SK-N-SH treated with all-trans-retinoic acid at 6 μM for 48 hours (cell line): ENCODE measurements around the gene SLC12A2.

Experiments
- ATAC-seq: fragments of 200-7000 bp; cut with Tn5 transposase; 3 replicates; pipeline ENCODE4 v1.9.1; 2020; ENCODE audit warnings: mild to moderate bottlenecking, moderate library complexity
- ARNTL ChIP-seq: fragments of 450-650 bp; formaldehyde crosslinking; IDR thresholded peaks from 2 replicates; pipeline ENCODE4 v1.5.0; 2020; ENCODE audit warnings: low read depth, mild to moderate bottlenecking, moderate library complexity, borderline replicate concordance
- BACH2 ChIP-seq: fragments of 250-450 bp; sonication (Bioruptor Pico); IDR thresholded peaks from 2 replicates; pipeline ENCODE4 v1.9.0; 2021; ENCODE audit warnings: mild to moderate bottlenecking, borderline replicate concordance
- CSDC2 ChIP-seq: fragments of 250-450 bp; sonication (Bioruptor Pico); IDR thresholded peaks from 2 replicates; pipeline ENCODE4 v1.5.0; 2020; ENCODE audit warnings: mild to moderate bottlenecking, moderate library complexity
- ESRRG ChIP-seq: fragments of 250-450 bp; sonication (Bioruptor Pico); IDR thresholded peaks from 2 replicates; pipeline ENCODE4 v1.6.1; 2021; ENCODE audit warnings: mild to moderate bottlenecking
- GLIS3 ChIP-seq: fragments of 250-450 bp; sonication (Bioruptor Pico); IDR thresholded peaks from 2 replicates; pipeline ENCODE4 v1.5.0; 2020; ENCODE audit warnings: mild to moderate bottlenecking, moderate library complexity
- ISL1 ChIP-seq: fragments of 250-450 bp; sonication (Bioruptor Pico); IDR thresholded peaks from 2 replicates; pipeline ENCODE4 v2.1.2; 2022; ENCODE audit warnings: mild to moderate bottlenecking, moderate library complexity
- OSR1 ChIP-seq: fragments of 250-450 bp; sonication (Bioruptor Pico); IDR thresholded peaks from 2 replicates; pipeline ENCODE4 v1.8.0; 2022; ENCODE audit warnings: moderate library complexity, mild to moderate bottlenecking, inconsistent platforms
- PPARA ChIP-seq: fragments of 250-450 bp; sonication (Bioruptor Pico); IDR thresholded peaks from 2 replicates; pipeline ENCODE4 v1.5.0; 2020; ENCODE audit warnings: mild to moderate bottlenecking, borderline replicate concordance
- RARB ChIP-seq: fragments of 250-450 bp; sonication (Bioruptor Pico); IDR thresholded peaks from 2 replicates; pipeline ENCODE4 v1.8.0; 2021; ENCODE audit warnings: mild to moderate bottlenecking, moderate library complexity
- SNAI2 ChIP-seq: fragments of 250-450 bp; sonication (Bioruptor Pico); IDR thresholded peaks from 2 replicates; pipeline ENCODE4 v1.5.0; 2020; ENCODE audit warnings: mild to moderate bottlenecking, moderate library complexity
- TCF4 ChIP-seq: fragments of 250-450 bp; sonication (Bioruptor Pico); IDR thresholded peaks from 2 replicates; pipeline ENCODE4 v1.8.0; 2021; ENCODE audit warnings: mild to moderate bottlenecking, moderate library complexity, borderline replicate concordance
- TOX ChIP-seq: fragments of 250-450 bp; sonication (Bioruptor Pico); IDR thresholded peaks from 2 replicates; pipeline ENCODE4 v1.8.0; 2021; ENCODE audit warnings: mild to moderate bottlenecking, moderate library complexity, borderline replicate concordance
- ZFP30 ChIP-seq: fragments of 450-650 bp; formaldehyde crosslinking; IDR thresholded peaks from 2 replicates; pipeline ENCODE4 v1.5.0; 2022; ENCODE audit warnings: mild to moderate bottlenecking, moderate library complexity
- ZNF565 ChIP-seq: fragments of 450-650 bp; formaldehyde crosslinking; conservative IDR thresholded peaks from 2 replicates; pipeline ENCODE4 v1.5.0; 2020; ENCODE audit warnings: low read depth, mild to moderate bottlenecking, moderate library complexity
- ZNF70 ChIP-seq: fragments of 450-650 bp; formaldehyde crosslinking; IDR thresholded peaks from 2 replicates; pipeline ENCODE4 v1.5.0; 2020; ENCODE audit warnings: mild to moderate bottlenecking, moderate library complexity
- ZNF8 ChIP-seq: fragments of 450-650 bp; formaldehyde crosslinking; IDR thresholded peaks from 2 replicates; pipeline ENCODE4 v1.5.0; 2020; ENCODE audit warnings: mild to moderate bottlenecking, moderate library complexity
- TF ChIP-seq, protein P1 (sequence below): fragments of 250-450 bp; sonication (Bioruptor Pico); IDR thresholded peaks from 2 replicates; pipeline ENCODE4 v1.8.0; 2020; ENCODE audit warnings: mild to moderate bottlenecking, moderate library complexity, borderline replicate concordance
- TF ChIP-seq, protein P2 (sequence below): fragments of 250-450 bp; sonication (Bioruptor Pico); IDR thresholded peaks from 2 replicates; pipeline ENCODE4 v1.5.0; 2020; ENCODE audit warnings: mild to moderate bottlenecking, moderate library complexity
- TF ChIP-seq, protein P3 (sequence below): fragments of 250-450 bp; sonication (Bioruptor Pico); IDR thresholded peaks from 2 replicates; pipeline ENCODE4 v1.5.1; 2021; ENCODE audit warnings: mild to moderate bottlenecking, moderate library complexity
- TF ChIP-seq, protein P4 (sequence below): fragments of 250-450 bp; sonication (Bioruptor Pico); IDR thresholded peaks from 2 replicates; pipeline ENCODE4 v1.5.1; 2020; ENCODE audit warnings: low read depth, mild to moderate bottlenecking, moderate library complexity
- TF ChIP-seq, protein P5 (sequence below): fragments of 250-450 bp; sonication (Bioruptor Pico); IDR thresholded peaks from 2 replicates; pipeline ENCODE4 v1.8.0; 2021; ENCODE audit warnings: low read depth, mild to moderate bottlenecking, moderate library complexity, borderline replicate concordance

SLC12A2 gene

DNA sequence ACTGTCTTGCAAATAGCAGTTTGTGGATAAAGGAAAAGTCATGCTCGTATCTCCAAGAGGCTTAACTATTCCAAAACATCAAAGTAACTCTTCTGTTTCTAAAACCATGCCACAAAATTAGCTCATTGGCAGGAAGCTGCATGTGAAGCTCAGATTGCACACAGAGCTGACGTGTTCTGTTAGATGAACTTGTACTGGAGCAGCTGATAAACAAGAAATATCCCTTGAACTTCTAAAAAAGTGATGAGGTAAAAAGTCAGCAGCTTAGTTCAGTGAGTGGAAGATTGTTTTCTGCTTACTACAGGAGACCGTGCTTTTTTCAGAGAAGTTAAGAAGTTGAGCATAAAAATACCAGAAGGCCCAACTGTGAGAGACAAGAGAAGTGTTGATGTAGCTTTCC, 113.2 kb downstream of the SLC12A2 start (continued):
- TF ChIP-seq, protein P1, sequence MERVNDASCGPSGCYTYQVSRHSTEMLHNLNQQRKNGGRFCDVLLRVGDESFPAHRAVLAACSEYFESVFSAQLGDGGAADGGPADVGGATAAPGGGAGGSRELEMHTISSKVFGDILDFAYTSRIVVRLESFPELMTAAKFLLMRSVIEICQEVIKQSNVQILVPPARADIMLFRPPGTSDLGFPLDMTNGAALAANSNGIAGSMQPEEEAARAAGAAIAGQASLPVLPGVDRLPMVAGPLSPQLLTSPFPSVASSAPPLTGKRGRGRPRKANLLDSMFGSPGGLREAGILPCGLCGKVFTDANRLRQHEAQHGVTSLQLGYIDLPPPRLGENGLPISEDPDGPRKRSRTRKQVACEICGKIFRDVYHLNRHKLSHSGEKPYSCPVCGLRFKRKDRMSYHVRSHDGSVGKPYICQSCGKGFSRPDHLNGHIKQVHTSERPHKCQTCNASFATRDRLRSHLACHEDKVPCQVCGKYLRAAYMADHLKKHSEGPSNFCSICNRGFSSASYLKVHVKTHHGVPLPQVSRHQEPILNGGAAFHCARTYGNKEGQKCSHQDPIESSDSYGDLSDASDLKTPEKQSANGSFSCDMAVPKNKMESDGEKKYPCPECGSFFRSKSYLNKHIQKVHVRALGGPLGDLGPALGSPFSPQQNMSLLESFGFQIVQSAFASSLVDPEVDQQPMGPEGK (CRISPR knock-in tag) = no peak
- TF ChIP-seq ISL1 (no peak), ZNF8 (CRISPR knock-in tag) (no peak), ARNTL (CRISPR knock-in tag) (no peak), GLIS3 (no peak), ZFP30 (CRISPR knock-in tag) (no peak), PPARA (CRISPR knock-in tag) (no peak)
- TF ChIP-seq, protein P2, sequence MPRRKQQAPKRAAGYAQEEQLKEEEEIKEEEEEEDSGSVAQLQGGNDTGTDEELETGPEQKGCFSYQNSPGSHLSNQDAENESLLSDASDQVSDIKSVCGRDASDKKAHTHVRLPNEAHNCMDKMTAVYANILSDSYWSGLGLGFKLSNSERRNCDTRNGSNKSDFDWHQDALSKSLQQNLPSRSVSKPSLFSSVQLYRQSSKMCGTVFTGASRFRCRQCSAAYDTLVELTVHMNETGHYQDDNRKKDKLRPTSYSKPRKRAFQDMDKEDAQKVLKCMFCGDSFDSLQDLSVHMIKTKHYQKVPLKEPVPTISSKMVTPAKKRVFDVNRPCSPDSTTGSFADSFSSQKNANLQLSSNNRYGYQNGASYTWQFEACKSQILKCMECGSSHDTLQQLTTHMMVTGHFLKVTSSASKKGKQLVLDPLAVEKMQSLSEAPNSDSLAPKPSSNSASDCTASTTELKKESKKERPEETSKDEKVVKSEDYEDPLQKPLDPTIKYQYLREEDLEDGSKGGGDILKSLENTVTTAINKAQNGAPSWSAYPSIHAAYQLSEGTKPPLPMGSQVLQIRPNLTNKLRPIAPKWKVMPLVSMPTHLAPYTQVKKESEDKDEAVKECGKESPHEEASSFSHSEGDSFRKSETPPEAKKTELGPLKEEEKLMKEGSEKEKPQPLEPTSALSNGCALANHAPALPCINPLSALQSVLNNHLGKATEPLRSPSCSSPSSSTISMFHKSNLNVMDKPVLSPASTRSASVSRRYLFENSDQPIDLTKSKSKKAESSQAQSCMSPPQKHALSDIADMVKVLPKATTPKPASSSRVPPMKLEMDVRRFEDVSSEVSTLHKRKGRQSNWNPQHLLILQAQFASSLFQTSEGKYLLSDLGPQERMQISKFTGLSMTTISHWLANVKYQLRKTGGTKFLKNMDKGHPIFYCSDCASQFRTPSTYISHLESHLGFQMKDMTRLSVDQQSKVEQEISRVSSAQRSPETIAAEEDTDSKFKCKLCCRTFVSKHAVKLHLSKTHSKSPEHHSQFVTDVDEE (CRISPR knock-in tag) = no peak

DNA sequence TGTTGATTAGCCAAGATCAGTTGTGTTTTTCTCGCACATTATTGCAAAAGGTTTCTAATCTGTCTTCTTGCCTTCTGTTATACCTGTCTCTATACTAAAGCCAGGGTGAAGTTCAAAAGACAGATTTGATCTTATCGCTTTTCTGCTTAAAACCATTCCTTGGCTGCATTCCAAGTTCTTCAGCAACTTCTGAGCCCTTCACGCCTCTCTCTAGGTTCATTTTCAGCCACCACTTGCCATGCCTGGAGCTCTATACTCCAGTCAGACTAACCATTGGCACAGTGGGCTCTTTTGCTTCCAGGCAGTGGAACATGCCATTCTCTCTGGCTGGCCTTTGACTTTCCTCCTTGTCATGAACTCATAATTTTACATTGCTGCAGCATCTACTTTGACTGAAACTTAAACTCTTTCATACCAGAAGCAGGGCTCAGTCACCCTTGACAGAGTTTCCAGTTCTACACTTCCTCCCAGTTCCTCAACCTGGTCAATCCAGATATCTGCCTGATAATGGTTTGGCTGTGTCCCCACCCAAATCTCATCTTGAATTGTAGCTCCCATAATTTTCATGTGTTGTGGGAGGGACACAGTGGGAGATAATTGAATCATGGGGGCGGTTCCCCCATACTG, 114.4 kb downstream of the SLC12A2 start:
- TF ChIP-seq TCF4 (CRISPR knock-in tag) (no peak), ZNF8 (CRISPR knock-in tag) (no peak), ZNF70 (CRISPR knock-in tag) (no peak), ESRRG (no peak), BACH2 (CRISPR knock-in tag) (no peak), ISL1 (no peak), OSR1 (CRISPR knock-in tag) (no peak)
- TF ChIP-seq, protein P2 (CRISPR knock-in tag) = no peak
- ATAC-seq = no peak

DNA sequence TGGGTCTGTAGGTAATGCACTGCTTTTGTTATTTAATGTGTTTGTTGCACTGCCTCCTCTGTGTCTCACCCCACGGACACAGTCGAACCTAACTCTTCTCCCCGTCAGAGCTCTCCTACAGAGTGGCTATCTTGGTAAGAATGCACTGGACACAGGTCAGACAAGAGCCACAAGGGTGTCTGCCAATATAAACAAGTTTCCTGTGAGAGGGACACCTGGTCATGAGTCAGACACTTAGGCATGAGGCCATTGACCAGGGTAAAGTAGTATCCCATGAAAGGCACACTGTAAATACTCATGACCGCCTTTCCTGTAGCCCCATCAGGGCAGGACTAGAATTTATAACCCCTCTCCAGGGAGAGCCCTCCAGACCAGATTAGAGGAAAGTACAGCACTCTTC, 115.5 kb downstream of the SLC12A2 start:
- no peak for ATAC-seq
- no peak for TF ChIP-seq RARB
- no peak for TF ChIP-seq GLIS3
- no peak for TF ChIP-seq TOX
- TF ChIP-seq, protein P3, sequence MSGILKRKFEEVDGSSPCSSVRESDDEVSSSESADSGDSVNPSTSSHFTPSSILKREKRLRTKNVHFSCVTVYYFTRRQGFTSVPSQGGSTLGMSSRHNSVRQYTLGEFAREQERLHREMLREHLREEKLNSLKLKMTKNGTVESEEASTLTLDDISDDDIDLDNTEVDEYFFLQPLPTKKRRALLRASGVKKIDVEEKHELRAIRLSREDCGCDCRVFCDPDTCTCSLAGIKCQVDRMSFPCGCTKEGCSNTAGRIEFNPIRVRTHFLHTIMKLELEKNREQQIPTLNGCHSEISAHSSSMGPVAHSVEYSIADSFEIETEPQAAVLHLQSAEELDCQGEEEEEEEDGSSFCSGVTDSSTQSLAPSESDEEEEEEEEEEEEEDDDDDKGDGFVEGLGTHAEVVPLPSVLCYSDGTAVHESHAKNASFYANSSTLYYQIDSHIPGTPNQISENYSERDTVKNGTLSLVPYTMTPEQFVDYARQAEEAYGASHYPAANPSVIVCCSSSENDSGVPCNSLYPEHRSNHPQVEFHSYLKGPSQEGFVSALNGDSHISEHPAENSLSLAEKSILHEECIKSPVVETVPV (CRISPR knock-in tag) = no peak
- no peak for TF ChIP-seq CSDC2 (CRISPR knock-in tag)
- no peak for TF ChIP-seq ZNF70 (CRISPR knock-in tag)
- TF ChIP-seq ZNF565 = no peak
- TF ChIP-seq ZFP30 (CRISPR knock-in tag) = no peak
- TF ChIP-seq, protein P4, sequence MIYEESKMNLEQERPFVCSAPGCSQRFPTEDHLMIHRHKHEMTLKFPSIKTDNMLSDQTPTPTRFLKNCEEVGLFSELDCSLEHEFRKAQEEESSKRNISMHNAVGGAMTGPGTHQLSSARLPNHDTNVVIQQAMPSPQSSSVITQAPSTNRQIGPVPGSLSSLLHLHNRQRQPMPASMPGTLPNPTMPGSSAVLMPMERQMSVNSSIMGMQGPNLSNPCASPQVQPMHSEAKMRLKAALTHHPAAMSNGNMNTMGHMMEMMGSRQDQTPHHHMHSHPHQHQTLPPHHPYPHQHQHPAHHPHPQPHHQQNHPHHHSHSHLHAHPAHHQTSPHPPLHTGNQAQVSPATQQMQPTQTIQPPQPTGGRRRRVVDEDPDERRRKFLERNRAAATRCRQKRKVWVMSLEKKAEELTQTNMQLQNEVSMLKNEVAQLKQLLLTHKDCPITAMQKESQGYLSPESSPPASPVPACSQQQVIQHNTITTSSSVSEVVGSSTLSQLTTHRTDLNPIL (CRISPR knock-in tag) = no peak
- no peak for TF ChIP-seq ISL1
- no peak for TF ChIP-seq ESRRG
- no peak for TF ChIP-seq OSR1 (CRISPR knock-in tag)
- TF ChIP-seq ZNF8 (CRISPR knock-in tag) = no peak
- no peak for TF ChIP-seq BACH2 (CRISPR knock-in tag)
- TF ChIP-seq SNAI2 = no peak
- TF ChIP-seq, protein P5, sequence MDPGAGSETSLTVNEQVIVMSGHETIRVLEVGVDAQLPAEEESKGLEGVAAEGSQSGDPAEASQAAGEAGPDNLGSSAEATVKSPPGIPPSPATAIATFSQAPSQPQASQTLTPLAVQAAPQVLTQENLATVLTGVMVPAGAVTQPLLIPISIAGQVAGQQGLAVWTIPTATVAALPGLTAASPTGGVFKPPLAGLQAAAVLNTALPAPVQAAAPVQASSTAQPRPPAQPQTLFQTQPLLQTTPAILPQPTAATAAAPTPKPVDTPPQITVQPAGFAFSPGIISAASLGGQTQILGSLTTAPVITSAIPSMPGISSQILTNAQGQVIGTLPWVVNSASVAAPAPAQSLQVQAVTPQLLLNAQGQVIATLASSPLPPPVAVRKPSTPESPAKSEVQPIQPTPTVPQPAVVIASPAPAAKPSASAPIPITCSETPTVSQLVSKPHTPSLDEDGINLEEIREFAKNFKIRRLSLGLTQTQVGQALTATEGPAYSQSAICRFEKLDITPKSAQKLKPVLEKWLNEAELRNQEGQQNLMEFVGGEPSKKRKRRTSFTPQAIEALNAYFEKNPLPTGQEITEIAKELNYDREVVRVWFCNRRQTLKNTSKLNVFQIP (CRISPR knock-in tag) = no peak
